Measurements from ENCODE around the gene DOLPP1. TPM values are rescaled to one million over a fixed set of nuclear protein-coding genes. Genes with fewer than 3 reads are reported as not detected.

The DOLPP1 gene
- total and polyA plus RNA-seq, 2 of the 13 experiments (the other 11 are each of a cell fraction or from before 2014, with no cell fraction given), result 21.0 to 34.1 TPM

DNA sequence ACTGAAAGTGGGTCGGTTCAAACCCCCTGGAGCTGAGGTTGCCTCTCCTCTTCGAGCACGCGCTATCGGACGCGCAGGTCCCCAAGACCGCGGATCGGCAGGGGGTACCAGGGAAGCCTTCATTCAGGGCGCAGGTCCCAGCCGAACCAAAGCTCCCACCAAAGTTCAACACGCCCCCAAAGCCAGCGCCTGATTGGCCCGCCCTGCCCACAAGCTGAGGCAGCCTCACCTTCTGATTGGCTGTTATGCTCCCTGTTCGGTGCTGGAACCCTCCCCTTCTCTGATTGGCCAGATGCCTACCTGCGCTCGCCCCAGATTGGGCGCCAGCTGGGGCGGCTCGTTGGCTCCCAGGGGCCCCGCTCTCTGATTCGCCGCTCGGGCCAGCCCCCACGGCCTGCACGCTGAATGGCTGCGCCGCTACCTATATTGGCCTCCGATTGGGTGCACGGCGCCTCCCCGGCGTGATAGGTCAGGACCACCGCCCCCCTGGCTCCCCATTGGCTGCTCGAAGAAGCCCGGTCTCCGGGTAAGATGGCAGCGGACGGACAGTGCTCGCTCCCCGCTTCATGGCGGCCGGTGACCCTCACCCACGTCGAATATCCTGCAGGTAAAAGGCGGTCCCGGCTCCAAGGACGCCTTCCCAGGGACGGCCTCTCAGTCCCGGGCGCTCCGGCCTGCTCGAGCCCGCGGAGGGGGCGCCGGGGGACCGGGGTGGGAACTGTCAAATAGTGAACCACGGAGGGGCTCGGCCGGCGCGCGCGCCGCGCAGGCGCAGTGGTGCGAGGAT, at the start of gene DOLPP1 (continued):
- TF ChIP-seq, protein P1, sequence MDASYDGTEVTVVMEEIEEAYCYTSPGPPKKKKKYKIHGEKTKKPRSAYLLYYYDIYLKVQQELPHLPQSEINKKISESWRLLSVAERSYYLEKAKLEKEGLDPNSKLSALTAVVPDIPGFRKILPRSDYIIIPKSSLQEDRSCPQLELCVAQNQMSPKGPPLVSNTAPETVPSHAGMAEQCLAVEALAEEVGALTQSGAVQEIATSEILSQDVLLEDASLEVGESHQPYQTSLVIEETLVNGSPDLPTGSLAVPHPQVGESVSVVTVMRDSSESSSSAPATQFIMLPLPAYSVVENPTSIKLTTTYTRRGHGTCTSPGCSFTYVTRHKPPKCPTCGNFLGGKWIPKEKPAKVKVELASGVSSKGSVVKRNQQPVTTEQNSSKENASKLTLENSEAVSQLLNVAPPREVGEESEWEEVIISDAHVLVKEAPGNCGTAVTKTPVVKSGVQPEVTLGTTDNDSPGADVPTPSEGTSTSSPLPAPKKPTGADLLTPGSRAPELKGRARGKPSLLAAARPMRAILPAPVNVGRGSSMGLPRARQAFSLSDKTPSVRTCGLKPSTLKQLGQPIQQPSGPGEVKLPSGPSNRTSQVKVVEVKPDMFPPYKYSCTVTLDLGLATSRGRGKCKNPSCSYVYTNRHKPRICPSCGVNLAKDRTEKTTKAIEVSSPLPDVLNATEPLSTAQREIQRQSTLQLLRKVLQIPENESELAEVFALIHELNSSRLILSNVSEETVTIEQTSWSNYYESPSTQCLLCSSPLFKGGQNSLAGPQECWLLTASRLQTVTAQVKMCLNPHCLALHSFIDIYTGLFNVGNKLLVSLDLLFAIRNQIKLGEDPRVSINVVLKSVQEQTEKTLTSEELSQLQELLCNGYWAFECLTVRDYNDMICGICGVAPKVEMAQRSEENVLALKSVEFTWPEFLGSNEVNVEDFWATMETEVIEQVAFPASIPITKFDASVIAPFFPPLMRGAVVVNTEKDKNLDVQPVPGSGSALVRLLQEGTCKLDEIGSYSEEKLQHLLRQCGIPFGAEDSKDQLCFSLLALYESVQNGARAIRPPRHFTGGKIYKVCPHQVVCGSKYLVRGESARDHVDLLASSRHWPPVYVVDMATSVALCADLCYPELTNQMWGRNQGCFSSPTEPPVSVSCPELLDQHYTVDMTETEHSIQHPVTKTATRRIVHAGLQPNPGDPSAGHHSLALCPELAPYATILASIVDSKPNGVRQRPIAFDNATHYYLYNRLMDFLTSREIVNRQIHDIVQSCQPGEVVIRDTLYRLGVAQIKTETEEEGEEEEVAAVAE (CRISPR knock-in tag; IDR thresholded peaks at IDR 0.05; ENCODE audit: borderline replicate concordance), result peak; percentile 46; the same call in 1 of the 2 replicates
- TF ChIP-seq RELA (CRISPR knock-in tag; IDR thresholded peaks at IDR 0.05) (no peak), ZNF234 (CRISPR knock-in tag; conservative IDR thresholded peaks at IDR 0.05) (no peak), TSC22D2 (CRISPR knock-in tag; IDR thresholded peaks at IDR 0.05; ENCODE audit: borderline replicate concordance) (no peak), ZSCAN12 (CRISPR knock-in tag; IDR thresholded peaks at IDR 0.05) (no peak), ZNF782 (CRISPR knock-in tag; IDR thresholded peaks at IDR 0.05; ENCODE audit: borderline replicate concordance) (no peak), KLF6 (CRISPR knock-in tag; IDR thresholded peaks at IDR 0.05) (no peak), NPAS2 (CRISPR knock-in tag; IDR thresholded peaks at IDR 0.05; ENCODE audit: borderline replicate concordance) (no peak), JUNB (CRISPR knock-in tag; IDR thresholded peaks at IDR 0.05; ENCODE audit: borderline replicate concordance) (no peak), ZNF326 (CRISPR knock-in tag; IDR thresholded peaks at IDR 0.05; ENCODE audit: borderline replicate concordance) (no peak), EHMT2 (IDR thresholded peaks at IDR 0.05; ENCODE audit: borderline replicate concordance, low read depth, low read length) (no peak), RBFOX2 (IDR thresholded peaks at IDR 0.05; ENCODE audit: low read depth, low read length) (peak; percentile 92), PCBP2 (optimal IDR thresholded peaks at IDR 0.05; ENCODE audit: low read depth, low read length, poor library complexity, severe bottlenecking) (no peak), ZNF605 (CRISPR knock-in tag; IDR thresholded peaks at IDR 0.05) (no peak), SIN3B (IDR thresholded peaks at IDR 0.05; ENCODE audit: low read length) (peak; percentile 92), GZF1 (CRISPR knock-in tag; IDR thresholded peaks at IDR 0.05) (no peak), KMT2B (CRISPR knock-in tag; IDR thresholded peaks at IDR 0.05) (peak; percentile 78)
- TF ChIP-seq, protein P2, sequence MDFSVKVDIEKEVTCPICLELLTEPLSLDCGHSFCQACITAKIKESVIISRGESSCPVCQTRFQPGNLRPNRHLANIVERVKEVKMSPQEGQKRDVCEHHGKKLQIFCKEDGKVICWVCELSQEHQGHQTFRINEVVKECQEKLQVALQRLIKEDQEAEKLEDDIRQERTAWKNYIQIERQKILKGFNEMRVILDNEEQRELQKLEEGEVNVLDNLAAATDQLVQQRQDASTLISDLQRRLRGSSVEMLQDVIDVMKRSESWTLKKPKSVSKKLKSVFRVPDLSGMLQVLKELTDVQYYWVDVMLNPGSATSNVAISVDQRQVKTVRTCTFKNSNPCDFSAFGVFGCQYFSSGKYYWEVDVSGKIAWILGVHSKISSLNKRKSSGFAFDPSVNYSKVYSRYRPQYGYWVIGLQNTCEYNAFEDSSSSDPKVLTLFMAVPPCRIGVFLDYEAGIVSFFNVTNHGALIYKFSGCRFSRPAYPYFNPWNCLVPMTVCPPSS (IDR thresholded peaks at IDR 0.05), result no peak
- TF ChIP-seq, protein P3, sequence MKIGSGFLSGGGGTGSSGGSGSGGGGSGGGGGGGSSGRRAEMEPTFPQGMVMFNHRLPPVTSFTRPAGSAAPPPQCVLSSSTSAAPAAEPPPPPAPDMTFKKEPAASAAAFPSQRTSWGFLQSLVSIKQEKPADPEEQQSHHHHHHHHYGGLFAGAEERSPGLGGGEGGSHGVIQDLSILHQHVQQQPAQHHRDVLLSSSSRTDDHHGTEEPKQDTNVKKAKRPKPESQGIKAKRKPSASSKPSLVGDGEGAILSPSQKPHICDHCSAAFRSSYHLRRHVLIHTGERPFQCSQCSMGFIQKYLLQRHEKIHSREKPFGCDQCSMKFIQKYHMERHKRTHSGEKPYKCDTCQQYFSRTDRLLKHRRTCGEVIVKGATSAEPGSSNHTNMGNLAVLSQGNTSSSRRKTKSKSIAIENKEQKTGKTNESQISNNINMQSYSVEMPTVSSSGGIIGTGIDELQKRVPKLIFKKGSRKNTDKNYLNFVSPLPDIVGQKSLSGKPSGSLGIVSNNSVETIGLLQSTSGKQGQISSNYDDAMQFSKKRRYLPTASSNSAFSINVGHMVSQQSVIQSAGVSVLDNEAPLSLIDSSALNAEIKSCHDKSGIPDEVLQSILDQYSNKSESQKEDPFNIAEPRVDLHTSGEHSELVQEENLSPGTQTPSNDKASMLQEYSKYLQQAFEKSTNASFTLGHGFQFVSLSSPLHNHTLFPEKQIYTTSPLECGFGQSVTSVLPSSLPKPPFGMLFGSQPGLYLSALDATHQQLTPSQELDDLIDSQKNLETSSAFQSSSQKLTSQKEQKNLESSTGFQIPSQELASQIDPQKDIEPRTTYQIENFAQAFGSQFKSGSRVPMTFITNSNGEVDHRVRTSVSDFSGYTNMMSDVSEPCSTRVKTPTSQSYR (CRISPR knock-in tag; IDR thresholded peaks at IDR 0.05; ENCODE audit: borderline replicate concordance), result no peak
- TF ChIP-seq, protein P4, sequence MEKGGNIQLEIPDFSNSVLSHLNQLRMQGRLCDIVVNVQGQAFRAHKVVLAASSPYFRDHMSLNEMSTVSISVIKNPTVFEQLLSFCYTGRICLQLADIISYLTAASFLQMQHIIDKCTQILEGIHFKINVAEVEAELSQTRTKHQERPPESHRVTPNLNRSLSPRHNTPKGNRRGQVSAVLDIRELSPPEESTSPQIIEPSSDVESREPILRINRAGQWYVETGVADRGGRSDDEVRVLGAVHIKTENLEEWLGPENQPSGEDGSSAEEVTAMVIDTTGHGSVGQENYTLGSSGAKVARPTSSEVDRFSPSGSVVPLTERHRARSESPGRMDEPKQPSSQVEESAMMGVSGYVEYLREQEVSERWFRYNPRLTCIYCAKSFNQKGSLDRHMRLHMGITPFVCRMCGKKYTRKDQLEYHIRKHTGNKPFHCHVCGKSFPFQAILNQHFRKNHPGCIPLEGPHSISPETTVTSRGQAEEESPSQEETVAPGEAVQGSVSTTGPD (CRISPR knock-in tag; IDR thresholded peaks at IDR 0.05), result no peak

All from HepG2 (cell line).